Measurements from ENCODE around the gene TAF6. TPM values are rescaled to one million over a fixed set of nuclear protein-coding genes. Genes with fewer than 3 reads are reported as not detected.

Gene TAF6
- total RNA-seq, 6 experiments from 2014 or later = 66.4 to 78.6 (median 77.4) TPM

GRCh38 chr7:100066953-100067352 lies 52.2 kb downstream of the TAF6 start:
- Mint-ChIP-seq H3K27me3 (ENCODE audit: insufficient read depth) (peaks cover 1% of the 10 kb centered on the region; the same call in 1 of the 2 replicates), H3K4me3 (no peak overlapping the region), H3K27ac (no peak overlapping the region), H3K36me3 (ENCODE audit: low read depth) (peaks cover 51% of the 10 kb centered on the region), H3K9me3 (peaks cover 25% of the 10 kb centered on the region), H3K4me1 (ENCODE audit: low read depth) (peaks cover 7% of the 10 kb centered on the region)
- no peak for DNase-seq
- TF ChIP-seq, protein P1, sequence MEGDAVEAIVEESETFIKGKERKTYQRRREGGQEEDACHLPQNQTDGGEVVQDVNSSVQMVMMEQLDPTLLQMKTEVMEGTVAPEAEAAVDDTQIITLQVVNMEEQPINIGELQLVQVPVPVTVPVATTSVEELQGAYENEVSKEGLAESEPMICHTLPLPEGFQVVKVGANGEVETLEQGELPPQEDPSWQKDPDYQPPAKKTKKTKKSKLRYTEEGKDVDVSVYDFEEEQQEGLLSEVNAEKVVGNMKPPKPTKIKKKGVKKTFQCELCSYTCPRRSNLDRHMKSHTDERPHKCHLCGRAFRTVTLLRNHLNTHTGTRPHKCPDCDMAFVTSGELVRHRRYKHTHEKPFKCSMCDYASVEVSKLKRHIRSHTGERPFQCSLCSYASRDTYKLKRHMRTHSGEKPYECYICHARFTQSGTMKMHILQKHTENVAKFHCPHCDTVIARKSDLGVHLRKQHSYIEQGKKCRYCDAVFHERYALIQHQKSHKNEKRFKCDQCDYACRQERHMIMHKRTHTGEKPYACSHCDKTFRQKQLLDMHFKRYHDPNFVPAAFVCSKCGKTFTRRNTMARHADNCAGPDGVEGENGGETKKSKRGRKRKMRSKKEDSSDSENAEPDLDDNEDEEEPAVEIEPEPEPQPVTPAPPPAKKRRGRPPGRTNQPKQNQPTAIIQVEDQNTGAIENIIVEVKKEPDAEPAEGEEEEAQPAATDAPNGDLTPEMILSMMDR (IDR thresholded peaks at IDR 0.05) = no peak

DNA sequence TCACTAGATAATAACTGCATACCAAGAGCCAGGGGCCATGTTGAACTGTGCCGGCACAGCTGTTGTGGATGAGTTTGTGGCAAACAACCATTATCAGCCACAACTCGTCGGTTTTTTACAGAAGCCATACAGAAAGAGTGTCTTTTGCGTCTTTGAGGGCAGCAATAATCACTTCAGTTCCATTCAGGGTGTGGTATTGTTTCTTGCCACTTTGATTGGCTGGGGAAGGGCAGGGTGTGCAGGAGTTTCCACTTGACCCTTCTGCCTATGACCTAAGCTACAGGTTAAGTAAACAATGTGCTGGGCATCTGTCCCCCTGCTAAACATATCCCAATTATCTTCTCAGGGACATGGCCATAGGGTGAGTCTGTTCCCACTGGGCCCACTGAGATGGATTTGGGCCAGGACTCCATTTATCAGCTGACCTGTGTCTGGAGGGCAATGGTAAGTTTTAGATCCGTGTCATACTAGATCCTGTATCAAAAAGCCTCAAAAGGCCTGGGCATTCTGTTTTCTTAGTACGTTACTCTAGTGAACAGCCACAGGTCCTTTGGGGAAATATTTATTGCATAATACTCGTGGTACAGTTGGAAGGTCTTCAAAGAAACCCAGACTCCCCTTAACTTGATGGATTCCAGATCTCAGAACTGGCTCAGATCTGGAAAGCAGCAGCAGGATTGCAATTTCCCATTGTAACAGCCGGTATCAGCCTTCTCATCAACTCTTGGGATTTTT lies 53.5 kb downstream of the TAF6 start:
- peak overlapping the region; percentile 38; the same call in 1 of the 2 replicates for H3K27ac Mint-ChIP-seq
- TF ChIP-seq, protein P1 (IDR thresholded peaks at IDR 0.05) = no peak
- H3K36me3 Mint-ChIP-seq (ENCODE audit: low read depth) = peaks cover 45% of the 10 kb centered on the region
- peaks cover 3% of the 10 kb centered on the region; the same call in 1 of the 2 replicates for H3K27me3 Mint-ChIP-seq (ENCODE audit: insufficient read depth)
- H3K4me1 Mint-ChIP-seq (ENCODE audit: low read depth) = peaks cover 7% of the 10 kb centered on the region
- no peak overlapping the region for H3K4me3 Mint-ChIP-seq
- peak; percentile 54 for DNase-seq
- H3K9me3 Mint-ChIP-seq = peaks cover 11% of the 10 kb centered on the region

DNA sequence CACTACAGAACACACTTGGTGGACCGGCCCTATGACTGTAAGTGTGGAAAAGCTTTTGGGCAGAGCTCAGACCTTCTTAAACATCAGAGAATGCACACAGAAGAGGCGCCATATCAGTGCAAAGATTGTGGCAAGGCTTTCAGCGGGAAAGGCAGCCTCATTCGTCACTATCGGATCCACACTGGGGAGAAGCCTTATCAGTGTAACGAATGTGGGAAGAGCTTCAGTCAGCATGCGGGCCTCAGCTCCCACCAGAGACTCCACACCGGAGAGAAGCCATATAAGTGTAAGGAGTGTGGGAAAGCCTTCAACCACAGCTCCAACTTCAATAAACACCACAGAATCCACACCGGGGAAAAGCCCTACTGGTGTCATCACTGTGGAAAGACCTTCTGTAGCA lies 55.0 kb downstream of the TAF6 start:
- Mint-ChIP-seq H3K4me1 (ENCODE audit: low read depth) (peaks cover 7% of the 10 kb centered on the region), H3K4me3 (no peak overlapping the region), H3K9me3 (no peaks in the 10 kb centered on the region), H3K27me3 (ENCODE audit: insufficient read depth) (peaks cover 3% of the 10 kb centered on the region; the same call in 1 of the 2 replicates), H3K27ac (no peak overlapping the region), H3K36me3 (ENCODE audit: low read depth) (peaks cover 38% of the 10 kb centered on the region)
- TF ChIP-seq, protein P1 (IDR thresholded peaks at IDR 0.05) = no peak
- DNase-seq = no peak

GRCh38 chr7:100063376-100063775 lies 55.8 kb downstream of the TAF6 start:
- Mint-ChIP-seq H3K27me3 (ENCODE audit: insufficient read depth) (peaks cover 3% of the 10 kb centered on the region; the same call in 1 of the 2 replicates), H3K4me1 (ENCODE audit: low read depth) (peaks cover 7% of the 10 kb centered on the region), H3K36me3 (ENCODE audit: low read depth) (peaks cover 38% of the 10 kb centered on the region), H3K9me3 (no peaks in the 10 kb centered on the region), H3K27ac (no peak overlapping the region), H3K4me3 (no peak overlapping the region)
- TF ChIP-seq, protein P1 (IDR thresholded peaks at IDR 0.05) = no peak
- DNase-seq = no peak

DNA sequence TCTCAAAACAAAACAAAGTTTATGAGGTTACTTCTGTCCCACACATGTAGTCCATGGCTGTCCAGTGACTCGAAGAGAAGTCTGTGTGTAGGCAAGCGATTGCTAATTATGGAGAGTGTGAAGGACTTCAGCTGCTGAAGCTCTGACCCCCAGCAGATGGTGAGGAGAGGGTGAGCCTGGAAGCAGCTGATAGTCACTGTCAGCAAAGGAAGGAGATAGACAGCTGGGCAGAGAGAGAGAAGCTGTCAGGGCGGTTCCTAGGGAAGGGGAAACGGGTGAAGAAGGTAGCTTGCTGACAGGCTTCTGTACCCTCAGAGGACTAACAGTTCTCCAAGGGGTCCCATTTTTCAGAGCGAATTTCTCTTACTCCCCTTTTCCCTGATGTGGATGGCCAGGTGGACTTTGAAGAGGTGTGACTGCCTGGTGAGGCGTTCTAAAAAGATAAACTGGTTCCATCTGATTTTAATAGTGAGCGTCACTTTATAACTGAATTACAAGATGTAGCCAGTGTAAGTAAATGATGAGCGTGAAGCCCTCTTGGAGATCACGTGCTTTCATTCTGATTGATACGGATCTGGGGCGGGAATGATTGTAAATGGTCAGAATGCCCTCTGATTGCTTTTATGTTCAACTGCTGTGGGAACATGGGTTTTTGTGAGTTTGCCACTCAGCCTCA lies 57.5 kb downstream of the TAF6 start:
- Mint-ChIP-seq H3K27me3 (ENCODE audit: insufficient read depth) (peaks cover 3% of the 10 kb centered on the region), H3K36me3 (ENCODE audit: low read depth) (peaks cover 32% of the 10 kb centered on the region)
- DNase-seq = no peak

More for the DNA sequence above, 57.5 kb downstream of the TAF6 start:
- Mint-ChIP-seq H3K4me1 (ENCODE audit: low read depth) (peaks cover 7% of the 10 kb centered on the region), H3K9me3 (no peaks in the 10 kb centered on the region), H3K27ac (no peak overlapping the region), H3K4me3 (no peak overlapping the region)
- TF ChIP-seq, protein P1 (IDR thresholded peaks at IDR 0.05) = no peak

Data from HFFc6 (cell line).